Measurements from ENCODE around the gene NRAP.

GRCh38 chr10:113540845-113541548 is 122.8 kb downstream of the NRAP start:
- TF ChIP-seq FOXA1 (IDR thresholded peaks at IDR 0.05) (no peak), FOXM1 (IDR thresholded peaks at IDR 0.05; ENCODE audit: borderline replicate concordance) (no peak), NFRKB (IDR thresholded peaks at IDR 0.05) (no peak), ZNF384 (IDR thresholded peaks at IDR 0.05) (no peak), FOXK2 (IDR thresholded peaks at IDR 0.05) (no peak), SP1 (IDR thresholded peaks at IDR 0.05) (no peak)
